GM12872 (cell line): ENCODE data around the gene PLCD3.

ENCODE experiments used
- TF ChIP-seq, protein P1 (sequence below): IDR thresholded peaks from 3 replicates; pipeline ENCODE4 v1.5.1; 2011; ENCODE audit warnings: low read depth, mild to moderate bottlenecking, low read length, moderate library complexity; ENCODE audit not compliant: insufficient read depth

Gene PLCD3

DNA sequence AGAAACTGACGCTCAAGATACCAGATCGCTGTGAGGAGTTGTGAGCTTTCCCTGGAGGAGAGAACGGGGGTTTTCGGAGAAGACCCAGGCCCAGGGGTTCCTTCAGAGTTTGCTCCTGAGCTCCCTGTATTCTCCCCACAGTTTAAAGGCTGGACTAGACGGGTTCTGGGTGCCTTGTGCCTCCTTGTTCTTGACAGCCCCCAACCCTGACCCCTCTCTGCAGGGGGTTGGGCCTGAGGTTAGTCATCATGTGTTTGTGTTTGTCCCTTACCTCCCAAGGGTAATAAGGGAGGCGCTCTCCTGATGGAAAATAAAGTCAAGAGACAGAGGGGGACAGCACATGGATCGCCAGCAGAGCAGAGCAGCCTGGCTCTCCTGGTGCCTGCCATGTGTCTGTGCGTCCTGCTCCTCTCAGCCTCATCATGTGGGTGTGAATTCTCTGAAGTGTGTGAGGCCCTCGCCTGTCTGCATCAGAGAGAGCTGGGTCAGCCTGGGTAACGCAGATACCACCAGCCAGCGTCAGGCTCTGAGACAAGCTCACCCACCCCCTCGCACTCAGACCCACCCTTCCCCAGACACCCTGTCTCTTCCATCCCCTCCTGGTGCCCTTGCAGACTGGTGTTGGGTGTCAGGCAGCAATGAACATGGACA is 38.1 kb upstream of the PLCD3 start:
- TF ChIP-seq, protein P1, sequence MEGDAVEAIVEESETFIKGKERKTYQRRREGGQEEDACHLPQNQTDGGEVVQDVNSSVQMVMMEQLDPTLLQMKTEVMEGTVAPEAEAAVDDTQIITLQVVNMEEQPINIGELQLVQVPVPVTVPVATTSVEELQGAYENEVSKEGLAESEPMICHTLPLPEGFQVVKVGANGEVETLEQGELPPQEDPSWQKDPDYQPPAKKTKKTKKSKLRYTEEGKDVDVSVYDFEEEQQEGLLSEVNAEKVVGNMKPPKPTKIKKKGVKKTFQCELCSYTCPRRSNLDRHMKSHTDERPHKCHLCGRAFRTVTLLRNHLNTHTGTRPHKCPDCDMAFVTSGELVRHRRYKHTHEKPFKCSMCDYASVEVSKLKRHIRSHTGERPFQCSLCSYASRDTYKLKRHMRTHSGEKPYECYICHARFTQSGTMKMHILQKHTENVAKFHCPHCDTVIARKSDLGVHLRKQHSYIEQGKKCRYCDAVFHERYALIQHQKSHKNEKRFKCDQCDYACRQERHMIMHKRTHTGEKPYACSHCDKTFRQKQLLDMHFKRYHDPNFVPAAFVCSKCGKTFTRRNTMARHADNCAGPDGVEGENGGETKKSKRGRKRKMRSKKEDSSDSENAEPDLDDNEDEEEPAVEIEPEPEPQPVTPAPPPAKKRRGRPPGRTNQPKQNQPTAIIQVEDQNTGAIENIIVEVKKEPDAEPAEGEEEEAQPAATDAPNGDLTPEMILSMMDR: no peak

DNA sequence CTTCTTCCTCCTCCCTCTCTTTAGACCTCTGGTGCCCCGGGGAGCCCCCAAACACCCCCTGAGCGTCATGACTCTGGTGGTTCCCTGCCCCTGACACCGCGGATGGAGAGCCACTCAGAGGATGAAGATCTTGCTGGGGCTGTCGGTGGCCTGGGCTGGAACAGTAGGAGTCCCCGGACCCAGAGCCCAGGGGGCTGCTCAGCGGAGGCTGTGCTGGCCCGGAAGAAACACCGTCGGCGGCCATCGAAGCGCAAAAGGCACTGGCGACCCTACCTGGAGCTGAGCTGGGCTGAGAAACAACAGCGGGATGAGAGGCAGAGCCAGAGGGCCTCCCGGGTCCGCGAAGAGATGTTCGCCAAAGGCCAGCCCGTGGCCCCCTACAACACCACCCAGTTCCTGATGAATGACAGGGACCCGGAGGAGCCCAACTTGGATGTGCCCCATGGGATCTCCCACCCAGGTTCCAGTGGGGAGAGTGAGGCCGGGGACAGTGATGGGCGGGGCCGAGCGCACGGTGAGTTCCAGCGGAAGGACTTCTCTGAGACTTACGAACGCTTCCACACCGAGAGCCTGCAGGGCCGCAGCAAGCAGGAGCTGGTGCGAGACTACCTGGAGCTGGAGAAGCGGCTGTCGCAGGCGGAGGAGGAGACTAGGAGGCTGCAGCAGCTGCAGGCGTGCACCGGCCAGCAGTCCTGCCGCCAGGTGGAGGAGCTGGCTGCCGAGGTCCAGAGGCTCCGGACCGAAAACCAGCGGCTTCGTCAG is 36.9 kb upstream of the PLCD3 start:
- TF ChIP-seq, protein P1: no peak

GRCh38 chr17:45164734-45165269 is 32.5 kb upstream of the PLCD3 start:
- TF ChIP-seq, protein P1: no peak

- TF ChIP-seq, protein P1: no peak
These were observed 29.8 kb upstream of the PLCD3 start for GRCh38 chr17:45162025-45162687.

DNA sequence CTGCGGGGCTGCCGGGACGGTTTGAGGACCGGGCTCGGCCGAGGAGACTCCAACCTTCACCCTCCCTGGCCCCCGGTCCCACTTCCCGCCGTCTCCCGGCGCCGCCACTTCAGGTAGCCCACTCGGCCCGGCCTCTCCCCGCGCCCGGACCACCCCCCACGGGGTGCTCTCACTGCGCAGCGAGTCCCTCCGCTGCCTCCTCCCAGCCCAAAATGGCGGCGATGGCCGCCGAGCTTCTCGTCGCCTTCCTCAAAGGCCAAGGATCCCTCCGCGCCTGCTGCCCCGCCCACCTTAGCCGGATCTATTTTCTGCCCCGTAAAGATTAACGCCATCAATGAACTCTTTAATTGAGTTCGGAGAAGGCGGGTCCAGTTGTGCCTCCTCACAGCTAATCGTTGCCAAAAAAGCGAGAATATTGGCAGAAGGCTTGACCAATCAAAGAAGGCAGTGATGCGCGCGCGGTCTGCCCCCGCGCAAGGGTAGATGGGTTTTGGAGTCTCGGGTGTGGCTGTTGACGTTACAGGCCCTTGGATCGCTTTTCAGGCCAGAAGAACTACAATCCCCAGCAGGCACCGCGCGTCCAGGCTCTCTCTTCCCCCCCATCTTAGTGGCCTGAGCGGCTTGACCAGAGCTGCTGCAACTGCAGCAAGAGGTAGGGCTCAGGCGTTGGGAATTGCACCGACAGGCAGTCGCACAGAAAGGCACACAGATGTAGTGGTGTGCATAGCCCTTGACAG is 29.1 kb upstream of the PLCD3 start, which contains the start of gene HEXIM2:
HEXIM2 (plus strand) TSS at position 588 of the 737 bp plus-strand sequence. CDS start 919 bp downstream, outside the sequence.
- TF ChIP-seq, protein P1: no peak

DNA sequence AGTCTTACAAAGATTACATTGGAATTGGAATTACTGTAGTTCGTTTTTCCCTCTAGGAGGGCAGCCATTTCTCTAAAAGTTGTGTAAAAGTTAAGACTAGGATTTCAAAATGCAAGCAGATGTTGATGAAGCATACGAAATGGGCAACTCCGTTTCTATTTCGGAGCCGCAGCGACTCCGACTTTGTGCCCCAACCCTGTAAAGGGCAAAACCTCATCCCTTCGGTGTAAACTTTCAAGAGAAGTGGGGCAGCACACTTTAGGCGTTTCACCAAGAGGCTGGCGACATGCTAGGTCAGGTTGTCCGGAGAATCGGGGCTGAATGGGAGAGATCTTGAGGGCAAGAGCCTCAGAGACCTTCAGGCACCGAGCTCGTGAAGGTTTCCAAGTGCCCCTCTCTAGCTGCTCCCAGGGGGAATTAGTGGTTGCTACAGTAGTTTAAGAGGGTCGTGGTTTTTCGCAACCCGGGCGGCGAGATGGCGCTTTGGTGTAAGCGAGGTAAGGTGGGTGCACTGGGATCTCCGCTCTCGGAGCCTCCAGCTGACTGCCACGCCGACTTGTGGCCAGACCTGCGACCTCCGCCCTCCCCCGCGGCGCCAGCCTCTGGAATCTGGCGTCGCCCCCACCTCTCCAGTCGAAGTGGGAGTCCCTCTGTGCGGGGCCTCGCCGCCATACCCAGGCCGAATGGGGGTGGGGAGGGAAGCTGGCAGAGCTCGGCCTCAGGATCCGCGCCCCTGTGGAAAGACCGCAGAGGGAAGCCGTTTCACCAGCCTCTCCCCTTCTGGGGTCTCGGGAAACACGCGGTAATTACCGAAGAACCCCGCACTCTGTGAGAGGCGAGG is 28.4 kb upstream of the PLCD3 start:
- TF ChIP-seq, protein P1: peak; percentile 30; the same call in 1 of the 3 replicates
